ENCODE data around the gene SCAMP5.

DNA sequence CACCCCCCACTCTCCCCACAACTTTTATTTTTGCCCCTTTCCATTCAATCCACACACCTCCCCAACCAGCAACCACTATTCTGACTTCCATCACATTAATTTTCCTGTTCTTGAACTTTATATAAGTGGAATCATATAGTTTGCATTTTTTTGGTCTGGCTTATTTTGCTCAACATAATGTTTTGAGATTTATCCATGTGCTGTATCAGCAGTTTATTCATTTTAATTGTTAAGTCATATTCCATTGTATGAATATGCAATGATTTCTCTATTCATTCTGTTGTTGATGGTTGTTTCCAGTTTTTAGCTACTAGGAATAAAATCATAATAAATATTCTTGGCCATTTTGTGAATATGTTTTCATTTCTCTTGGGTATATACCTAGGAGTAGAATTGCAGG lies 5.8 kb upstream of the SCAMP5 start:
- TF ChIP-seq, protein P1, sequence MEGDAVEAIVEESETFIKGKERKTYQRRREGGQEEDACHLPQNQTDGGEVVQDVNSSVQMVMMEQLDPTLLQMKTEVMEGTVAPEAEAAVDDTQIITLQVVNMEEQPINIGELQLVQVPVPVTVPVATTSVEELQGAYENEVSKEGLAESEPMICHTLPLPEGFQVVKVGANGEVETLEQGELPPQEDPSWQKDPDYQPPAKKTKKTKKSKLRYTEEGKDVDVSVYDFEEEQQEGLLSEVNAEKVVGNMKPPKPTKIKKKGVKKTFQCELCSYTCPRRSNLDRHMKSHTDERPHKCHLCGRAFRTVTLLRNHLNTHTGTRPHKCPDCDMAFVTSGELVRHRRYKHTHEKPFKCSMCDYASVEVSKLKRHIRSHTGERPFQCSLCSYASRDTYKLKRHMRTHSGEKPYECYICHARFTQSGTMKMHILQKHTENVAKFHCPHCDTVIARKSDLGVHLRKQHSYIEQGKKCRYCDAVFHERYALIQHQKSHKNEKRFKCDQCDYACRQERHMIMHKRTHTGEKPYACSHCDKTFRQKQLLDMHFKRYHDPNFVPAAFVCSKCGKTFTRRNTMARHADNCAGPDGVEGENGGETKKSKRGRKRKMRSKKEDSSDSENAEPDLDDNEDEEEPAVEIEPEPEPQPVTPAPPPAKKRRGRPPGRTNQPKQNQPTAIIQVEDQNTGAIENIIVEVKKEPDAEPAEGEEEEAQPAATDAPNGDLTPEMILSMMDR (IDR thresholded peaks at IDR 0.05 in 4 of 5, conservative IDR thresholded peaks at IDR 0.05 in 1 of 5) = no peak
- TF ChIP-seq POLR2A (IDR thresholded peaks at IDR 0.05) = no peak
